ENCODE results near the gene UNC5C.

UNC5C gene

GRCh38 chr4:95506264-95506663 lies 42.5 kb downstream of the UNC5C start (continued):
- 0 out of 2 replicates have a peak, but pooled peaks have one; percentile 20 for TF ChIP-seq TSHZ1 (tag by site-specific recombination; IDR thresholded peaks at IDR 0.05; ENCODE audit: borderline replicate concordance)
- peak; percentile 47; the same call in 1 of the 2 replicates for TF ChIP-seq SP7 (tag by site-specific recombination; IDR thresholded peaks at IDR 0.05)
- 0 out of 2 replicates have a peak, but pooled peaks have one; percentile 26 for TF ChIP-seq ATF2 (tag by site-specific recombination; IDR thresholded peaks at IDR 0.05; ENCODE audit: low read depth)
- no peak for TF ChIP-seq KLF10 (tag by site-specific recombination; IDR thresholded peaks at IDR 0.05)
- no peak for TF ChIP-seq KLF7 (tag by site-specific recombination; IDR thresholded peaks at IDR 0.05; ENCODE audit: borderline replicate concordance)
- TF ChIP-seq WT1 (tag by site-specific recombination; IDR thresholded peaks at IDR 0.05) = no peak
- no peak for TF ChIP-seq ZNF133 (tag by site-specific recombination; IDR thresholded peaks at IDR 0.05)

- peaks cover 12% of the 10 kb centered on the region for H3K4me1 ChIP-seq (ENCODE audit: control insufficient read depth, insufficient read depth, low read length)
- no peaks in the 10 kb centered on the region for H3K9me3 ChIP-seq (ENCODE audit: control insufficient read depth, insufficient read depth, low read depth, low read length)
- POLR2A ChIA-PET = no interaction called here
- no peak overlapping the region for H3K4me3 ChIP-seq (ENCODE audit: low read depth, low read length)
- H3K36me3 ChIP-seq (ENCODE audit: control insufficient read depth in 2 of 2, insufficient read depth in 1 of 2, low read length in 2 of 2) = no peaks in the 10 kb centered on the region
- H3K27ac ChIP-seq (ENCODE audit: extremely low read depth, low read depth, low read length) = no peak overlapping the region
- CTCF ChIA-PET = no interaction called here
- TF ChIP-seq ZNF701 (tag by site-specific recombination; IDR thresholded peaks at IDR 0.05) (no peak), KLF10 (tag by site-specific recombination; IDR thresholded peaks at IDR 0.05) (no peak), TRIM28 (IDR thresholded peaks at IDR 0.05; ENCODE audit: borderline replicate concordance, low read length) (no peak), ZNF670 (tag by site-specific recombination; IDR thresholded peaks at IDR 0.05; ENCODE audit: low read depth) (no peak), ZNF544 (tag by site-specific recombination; IDR thresholded peaks at IDR 0.05) (no peak), ZNF426 (tag by site-specific recombination; IDR thresholded peaks at IDR 0.05) (no peak), BCL6B (tag by site-specific recombination; IDR thresholded peaks at IDR 0.05) (no peak), ZNF423 (tag by site-specific recombination; IDR thresholded peaks at IDR 0.05) (no peak), ZNF146 (tag by site-specific recombination; IDR thresholded peaks at IDR 0.05) (no peak), YY2 (tag by site-specific recombination; IDR thresholded peaks at IDR 0.05) (no peak), ZNF157 (tag by site-specific recombination; IDR thresholded peaks at IDR 0.05) (no peak), ZNF513 (tag by site-specific recombination; IDR thresholded peaks at IDR 0.05) (no peak), ZNF530 (tag by site-specific recombination; IDR thresholded peaks at IDR 0.05; ENCODE audit: low read depth) (no peak)
These were observed 43.0 kb downstream of the UNC5C start for GRCh38 chr4:95505799-95506198.

All from HEK293 (cell line).